Astrocyte of the spinal cord (primary cell): ENCODE data around the gene TMED6.
"Not testable (repeated sequence)": the region's sequence is repeated elsewhere in the genome, so short reads cannot be mapped to it uniquely, and the experiment has no call there.

ENCODE experiments used
- DNase-seq: peaks from one replicate; pipeline ENCODE4 v3.0.0; 2011; ENCODE audit warnings: low read depth, low spot score
- H3K4me3 ChIP-seq: 2 replicates; pipeline ENCODE4 v1.5.1; 2011; ENCODE audit warnings: low read depth, mild to moderate bottlenecking, low read length, moderate library complexity
- CTCF ChIP-seq: IDR thresholded peaks from 2 replicates; pipeline ENCODE4 v1.5.1; 2012; ENCODE audit warnings: low read depth, mild to moderate bottlenecking, low read length, inconsistent platforms
- in situ Hi-C: cut with HindIII; loops from 2 replicates; pipeline ENCODE4 v1.10.0; 2017; ENCODE audit warnings: low sequenced_read_pairs

Gene TMED6

GRCh38 chr16:69301861-69302260, 49.7 kb downstream of the TMED6 start:
- no peak for TF ChIP-seq CTCF
- in situ Hi-C loops = no loop called here

GRCh38 chr16:69301187-69301586, 50.4 kb downstream of the TMED6 start:
- in situ Hi-C loops = no loop called here
- TF ChIP-seq CTCF = no peak
- DNase-seq = no peak
- H3K4me3 ChIP-seq = no peak overlapping the region

More at GRCh38 chr16:69301861-69302260, 49.7 kb downstream of the TMED6 start:
- H3K4me3 ChIP-seq = no peak overlapping the region
- DNase-seq = no peak

- no peak overlapping the region for H3K4me3 ChIP-seq
- in situ Hi-C loops = no loop called here
- DNase-seq = no peak
- TF ChIP-seq CTCF = no peak
Measured at GRCh38 chr16:69298261-69298660, 53.3 kb downstream of the TMED6 start.

- H3K4me3 ChIP-seq, DNase-seq, in situ Hi-C loops: not testable (repeated sequence)
Measured at GRCh38 chr16:69296771-69297170, 54.8 kb downstream of the TMED6 start.

- DNase-seq = no peak
- no peak for TF ChIP-seq CTCF
- no peak overlapping the region for H3K4me3 ChIP-seq
- in situ Hi-C loops = no loop called here
Measured at GRCh38 chr16:69294051-69294450, 57.5 kb downstream of the TMED6 start.

GRCh38 chr16:69293401-69293800, 58.2 kb downstream of the TMED6 start:
- no peak for DNase-seq
- in situ Hi-C loops = no loop called here
- no peak for TF ChIP-seq CTCF
- no peak overlapping the region for H3K4me3 ChIP-seq
